ENCODE measurements around the gene ERC2. TPM values are rescaled to one million over a fixed set of nuclear protein-coding genes. Genes with fewer than 3 reads are reported as not detected.

Gene ERC2
- polyA plus RNA-seq, 3 donors, result not detected

DNA sequence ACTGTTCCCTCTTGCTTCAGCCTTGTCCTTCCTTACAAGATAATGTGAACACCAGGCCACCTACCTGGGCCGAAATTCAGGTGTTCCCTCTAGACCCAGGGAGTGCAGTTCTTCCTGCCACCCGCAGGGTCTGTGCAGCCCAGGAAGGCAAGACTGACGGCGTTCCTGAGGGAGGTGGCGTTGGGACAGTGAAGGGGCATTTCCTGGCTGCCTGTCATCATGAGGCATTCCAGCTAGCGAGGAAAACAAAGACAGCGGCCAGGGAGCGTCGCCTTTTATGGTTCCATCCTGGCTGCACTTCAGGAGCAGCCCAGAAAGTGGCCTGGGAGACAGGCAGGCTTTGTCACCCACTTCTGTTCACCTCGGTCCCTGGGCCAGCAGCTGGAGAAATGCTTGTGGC, 896.4 kb downstream of the ERC2 start:
- Histone ChIP-seq H3K36me3 (replicated peaks in 1 of 2; ENCODE audit: control insufficient read depth in 1 of 2, insufficient read depth in 2 of 2, low read length in 2 of 2) (no peaks in the 10 kb centered on the region), H3K9me3 (replicated peaks in 1 of 2; ENCODE audit: control insufficient read depth in 1 of 2, insufficient read depth in 1 of 2, low read length in 2 of 2) (no peaks in the 10 kb centered on the region), H3K79me2 (ENCODE audit: insufficient read depth, low read length) (no peaks in the 10 kb centered on the region), H3K4me1 (ENCODE audit: control insufficient read depth in 1 of 2, insufficient read depth in 2 of 2, low read length in 2 of 2) (no peaks in the 10 kb centered on the region), H3K4me2 (replicated peaks; ENCODE audit: extremely low read depth, low read length, poor library complexity, severe bottlenecking) (no peak overlapping the region), H3K9ac (ENCODE audit: insufficient read depth, low read length, poor library complexity, severe bottlenecking) (no peak overlapping the region), H3K4me3 (replicated peaks in 1 of 3; ENCODE audit: low read depth in 2 of 3, low read length in 3 of 3) (no peak overlapping the region), H3K27me3 (ENCODE audit: control insufficient read depth in 2 of 2, insufficient read depth in 2 of 2, low read length in 2 of 2) (peaks cover 0 to 5% of the 10 kb centered on the region in 2 donors), H2AFZ (ENCODE audit: insufficient read depth, low read depth, low read length, poor library complexity, severe bottlenecking) (no peak overlapping the region), H4K20me1 (ENCODE audit: insufficient read depth, low read length) (no peaks in the 10 kb centered on the region), H3K27ac (ENCODE audit: low read depth in 1 of 2, low read length in 2 of 2) (no peak overlapping the region)
- no peak for DNase-seq
- TF ChIP-seq, protein P1, sequence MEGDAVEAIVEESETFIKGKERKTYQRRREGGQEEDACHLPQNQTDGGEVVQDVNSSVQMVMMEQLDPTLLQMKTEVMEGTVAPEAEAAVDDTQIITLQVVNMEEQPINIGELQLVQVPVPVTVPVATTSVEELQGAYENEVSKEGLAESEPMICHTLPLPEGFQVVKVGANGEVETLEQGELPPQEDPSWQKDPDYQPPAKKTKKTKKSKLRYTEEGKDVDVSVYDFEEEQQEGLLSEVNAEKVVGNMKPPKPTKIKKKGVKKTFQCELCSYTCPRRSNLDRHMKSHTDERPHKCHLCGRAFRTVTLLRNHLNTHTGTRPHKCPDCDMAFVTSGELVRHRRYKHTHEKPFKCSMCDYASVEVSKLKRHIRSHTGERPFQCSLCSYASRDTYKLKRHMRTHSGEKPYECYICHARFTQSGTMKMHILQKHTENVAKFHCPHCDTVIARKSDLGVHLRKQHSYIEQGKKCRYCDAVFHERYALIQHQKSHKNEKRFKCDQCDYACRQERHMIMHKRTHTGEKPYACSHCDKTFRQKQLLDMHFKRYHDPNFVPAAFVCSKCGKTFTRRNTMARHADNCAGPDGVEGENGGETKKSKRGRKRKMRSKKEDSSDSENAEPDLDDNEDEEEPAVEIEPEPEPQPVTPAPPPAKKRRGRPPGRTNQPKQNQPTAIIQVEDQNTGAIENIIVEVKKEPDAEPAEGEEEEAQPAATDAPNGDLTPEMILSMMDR (IDR thresholded peaks at IDR 0.05), result no peak
- Mint-ChIP-seq H3K27ac (no peak overlapping the region), H3K9me3 (peaks cover 0 to 4% (median 0%) of the 10 kb centered on the region in 7 donors), H3K4me3 (no peak overlapping the region), H3K36me3 (no peaks in the 10 kb centered on the region), H3K4me1 (no peaks in the 10 kb centered on the region), H3K27me3 (ENCODE audit: low read depth in 3 of 3) (peaks cover 7 to 17% (median 8%) of the 10 kb centered on the region in 3 donors)
- intact Hi-C loops (cut with micrococcal nuclease), result no loop called here
- WGBS (ENCODE audit: insufficient coverage), result 78% methylated on average over 10 of the region's 10 CpGs

DNA sequence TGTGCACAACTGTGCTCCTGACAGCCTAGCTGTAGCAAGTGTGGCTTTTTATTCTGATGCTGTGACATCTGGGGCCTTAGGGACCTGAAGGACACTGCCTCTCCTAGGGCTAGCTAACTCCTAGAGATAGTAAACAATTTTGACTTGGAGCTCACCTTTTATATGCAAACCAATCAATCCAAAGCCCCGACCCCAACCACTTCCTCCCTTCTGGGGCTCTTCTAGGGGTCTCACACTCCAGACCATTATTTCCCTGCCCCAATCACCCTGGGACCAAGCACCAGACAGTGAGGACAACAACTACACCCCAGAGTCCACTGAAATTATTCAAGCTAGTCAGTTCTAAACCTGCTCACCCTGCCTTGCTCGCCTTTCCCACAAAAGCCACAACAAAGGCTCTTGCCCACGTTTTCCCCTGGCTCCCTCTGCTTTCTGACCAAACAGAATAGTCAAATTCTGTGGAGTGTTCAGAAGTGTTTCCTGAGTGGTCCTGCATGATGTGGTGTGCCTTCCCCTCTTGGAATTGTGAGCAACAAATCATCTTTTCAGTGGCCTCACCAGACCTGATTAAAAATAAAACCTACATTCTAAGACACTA, 897.0 kb downstream of the ERC2 start:
- no peaks in the 10 kb centered on the region for H3K4me1 Mint-ChIP-seq
- DNase-seq, result no peak
- peak overlapping the region in 1 of 2 donors; percentile 17 for H3K4me3 Mint-ChIP-seq
- H3K36me3 ChIP-seq (replicated peaks in 1 of 2; ENCODE audit: control insufficient read depth in 1 of 2, insufficient read depth in 2 of 2, low read length in 2 of 2), result no peaks in the 10 kb centered on the region
- H2AFZ ChIP-seq (ENCODE audit: insufficient read depth, low read depth, low read length, poor library complexity, severe bottlenecking), result no peak overlapping the region
- TF ChIP-seq, protein P1 (IDR thresholded peaks at IDR 0.05), result no peak
- H4K20me1 ChIP-seq (ENCODE audit: insufficient read depth, low read length), result no peaks in the 10 kb centered on the region
- no peak overlapping the region for H3K27ac Mint-ChIP-seq
- no peak overlapping the region for H3K9ac ChIP-seq (ENCODE audit: insufficient read depth, low read length, poor library complexity, severe bottlenecking)
- no peak overlapping the region for H3K4me2 ChIP-seq (replicated peaks; ENCODE audit: extremely low read depth, low read length, poor library complexity, severe bottlenecking)
- no peak overlapping the region for H3K4me3 ChIP-seq (replicated peaks in 1 of 3; ENCODE audit: low read depth in 2 of 3, low read length in 3 of 3)
- H3K27ac ChIP-seq (ENCODE audit: low read depth in 1 of 2, low read length in 2 of 2), result no peak overlapping the region
- intact Hi-C loops (cut with micrococcal nuclease), result no loop called here
- H3K36me3 Mint-ChIP-seq, result no peaks in the 10 kb centered on the region
- peaks cover 0 to 5% of the 10 kb centered on the region in 2 donors for H3K27me3 ChIP-seq (ENCODE audit: control insufficient read depth in 2 of 2, insufficient read depth in 2 of 2, low read length in 2 of 2)
- peaks cover 0 to 4% (median 0%) of the 10 kb centered on the region in 7 donors for H3K9me3 Mint-ChIP-seq
- WGBS (ENCODE audit: insufficient coverage), result 6% methylated on average over 1 of the region's 3 CpGs
- no peaks in the 10 kb centered on the region for H3K79me2 ChIP-seq (ENCODE audit: insufficient read depth, low read length)
- no peaks in the 10 kb centered on the region for H3K4me1 ChIP-seq (ENCODE audit: control insufficient read depth in 1 of 2, insufficient read depth in 2 of 2, low read length in 2 of 2)
- H3K27me3 Mint-ChIP-seq (ENCODE audit: low read depth in 3 of 3), result peaks cover 7 to 17% (median 8%) of the 10 kb centered on the region in 3 donors
- no peaks in the 10 kb centered on the region for H3K9me3 ChIP-seq (replicated peaks in 1 of 2; ENCODE audit: control insufficient read depth in 1 of 2, insufficient read depth in 1 of 2, low read length in 2 of 2)

Data from CD14-positive monocyte (primary cell).